Keratinocyte (primary cell): ENCODE measurements around the gene YWHAE.

Source experiments
- EZH2 ChIP-seq: IDR thresholded peaks from one replicate; pipeline ENCODE4 v1.6.1; 2012; ENCODE audit warnings: inconsistent platforms, mild to moderate bottlenecking, low read length, moderate library complexity
- TF ChIP-seq, protein P1 (sequence below), 3 experiments: IDR thresholded peaks in 1 of 3; conservative IDR thresholded peaks in 1 of 3; optimal IDR thresholded peaks in 1 of 3; 2 replicates in 2 of 3; 3 replicates in 1 of 3; pipeline versions ENCODE3 to v1.5.1; 2011; ENCODE audit warnings: low read length in 3 of 3, mild to moderate bottlenecking in 3 of 3, moderate library complexity in 2 of 3, control low read depth in 1 of 3, inconsistent platforms in 1 of 3; ENCODE audit not compliant: insufficient read depth in 2 of 3; ENCODE audit errors: extremely low read depth in 1 of 3

DNA sequence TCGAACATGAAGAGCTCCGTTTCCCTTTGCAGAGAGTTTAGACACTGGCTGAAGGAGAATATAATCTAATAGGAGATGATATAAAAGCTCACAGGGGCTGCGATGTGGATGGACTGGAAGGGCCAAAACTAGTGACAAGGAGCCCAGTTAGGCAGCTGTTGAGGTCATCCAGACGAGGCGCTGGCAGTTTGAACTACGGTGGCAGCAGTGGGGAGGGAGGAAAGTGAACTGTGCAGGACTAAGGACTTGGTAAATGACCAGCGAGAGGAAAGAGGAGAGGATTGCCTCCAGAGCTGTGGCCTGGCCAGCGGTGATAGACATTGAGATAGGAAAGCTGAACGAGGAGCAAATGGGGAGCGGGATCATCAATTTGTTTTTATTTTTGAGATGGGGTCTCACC, 14.6 kb upstream of the YWHAE start:
- no peak for TF ChIP-seq EZH2
- TF ChIP-seq, protein P1, sequence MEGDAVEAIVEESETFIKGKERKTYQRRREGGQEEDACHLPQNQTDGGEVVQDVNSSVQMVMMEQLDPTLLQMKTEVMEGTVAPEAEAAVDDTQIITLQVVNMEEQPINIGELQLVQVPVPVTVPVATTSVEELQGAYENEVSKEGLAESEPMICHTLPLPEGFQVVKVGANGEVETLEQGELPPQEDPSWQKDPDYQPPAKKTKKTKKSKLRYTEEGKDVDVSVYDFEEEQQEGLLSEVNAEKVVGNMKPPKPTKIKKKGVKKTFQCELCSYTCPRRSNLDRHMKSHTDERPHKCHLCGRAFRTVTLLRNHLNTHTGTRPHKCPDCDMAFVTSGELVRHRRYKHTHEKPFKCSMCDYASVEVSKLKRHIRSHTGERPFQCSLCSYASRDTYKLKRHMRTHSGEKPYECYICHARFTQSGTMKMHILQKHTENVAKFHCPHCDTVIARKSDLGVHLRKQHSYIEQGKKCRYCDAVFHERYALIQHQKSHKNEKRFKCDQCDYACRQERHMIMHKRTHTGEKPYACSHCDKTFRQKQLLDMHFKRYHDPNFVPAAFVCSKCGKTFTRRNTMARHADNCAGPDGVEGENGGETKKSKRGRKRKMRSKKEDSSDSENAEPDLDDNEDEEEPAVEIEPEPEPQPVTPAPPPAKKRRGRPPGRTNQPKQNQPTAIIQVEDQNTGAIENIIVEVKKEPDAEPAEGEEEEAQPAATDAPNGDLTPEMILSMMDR (optimal IDR thresholded peaks at IDR 0.05 in 1 of 3, IDR thresholded peaks at IDR 0.05 in 1 of 3, conservative IDR thresholded peaks at IDR 0.05 in 1 of 3; ENCODE audit: extremely low read depth in 1 of 3, insufficient read depth in 2 of 3, low read length in 3 of 3) = no peak
